Measurements from ENCODE around the gene MIPEP.
A peak's percentile ranks its signal among the peaks of the same experiment; 100 is the strongest.

The MIPEP gene

GRCh38 chr13:23794267-23795161 lies 94.7 kb downstream of the MIPEP start:
- DNase-seq (ENCODE audit: insufficient read length) (no peak), FAIRE-seq (peak; percentile 58)
- TF ChIP-seq POLR2AphosphoS5 (IDR thresholded peaks at IDR 0.05; ENCODE audit: low read depth, low read length) (no peak), POLR2A (IDR thresholded peaks at IDR 0.05; ENCODE audit: low read depth, low read length) (no peak), TAF1 (IDR thresholded peaks at IDR 0.05; ENCODE audit: borderline replicate concordance, low read depth, low read length) (no peak)

- no peak for TF ChIP-seq TAF1 (IDR thresholded peaks at IDR 0.05; ENCODE audit: borderline replicate concordance, low read depth, low read length)
- TF ChIP-seq POLR2AphosphoS5 (IDR thresholded peaks at IDR 0.05; ENCODE audit: low read depth, low read length) = no peak
- FAIRE-seq (no peak), DNase-seq (ENCODE audit: insufficient read length) (no peak)
Observed at GRCh38 chr13:23793711-23794110, 95.5 kb downstream of the MIPEP start.

GRCh38 chr13:23792680-23793079 lies 96.5 kb downstream of the MIPEP start:
- no peak for FAIRE-seq
- TF ChIP-seq POLR2AphosphoS5 (IDR thresholded peaks at IDR 0.05; ENCODE audit: low read depth, low read length) (no peak), POLR2A (IDR thresholded peaks at IDR 0.05; ENCODE audit: low read depth, low read length) (no peak), TAF1 (IDR thresholded peaks at IDR 0.05; ENCODE audit: borderline replicate concordance, low read depth, low read length) (no peak)
- DNase-seq (ENCODE audit: insufficient read length) = no peak

GRCh38 chr13:23790577-23791170 lies 98.5 kb downstream of the MIPEP start:
- TF ChIP-seq POLR2AphosphoS5 (IDR thresholded peaks at IDR 0.05; ENCODE audit: low read depth, low read length) (no peak), POLR2A (IDR thresholded peaks at IDR 0.05; ENCODE audit: low read depth, low read length) (no peak), TAF1 (IDR thresholded peaks at IDR 0.05; ENCODE audit: borderline replicate concordance, low read depth, low read length) (no peak)
- DNase-seq (ENCODE audit: insufficient read length) = no peak
- no peak for FAIRE-seq

GRCh38 chr13:23789576-23790346 lies 99.4 kb downstream of the MIPEP start:
- FAIRE-seq = no peak
- no peak for TF ChIP-seq POLR2AphosphoS5 (IDR thresholded peaks at IDR 0.05; ENCODE audit: low read depth, low read length)
- TF ChIP-seq TAF1 (IDR thresholded peaks at IDR 0.05; ENCODE audit: borderline replicate concordance, low read depth, low read length) = no peak
- no peak for TF ChIP-seq POLR2A (IDR thresholded peaks at IDR 0.05; ENCODE audit: low read depth, low read length)
- no peak for DNase-seq (ENCODE audit: insufficient read length)

- TF ChIP-seq TAF1 (IDR thresholded peaks at IDR 0.05; ENCODE audit: borderline replicate concordance, low read depth, low read length) (no peak), POLR2AphosphoS5 (IDR thresholded peaks at IDR 0.05; ENCODE audit: low read depth, low read length) (no peak)
- DNase-seq (ENCODE audit: insufficient read length) = no peak
- FAIRE-seq = no peak
Observed at GRCh38 chr13:23788459-23788858, 100.7 kb downstream of the MIPEP start.

GRCh38 chr13:23787464-23787863 lies 101.7 kb downstream of the MIPEP start:
- DNase-seq (ENCODE audit: insufficient read length) (no peak), FAIRE-seq (no peak)
- TF ChIP-seq TAF1 (IDR thresholded peaks at IDR 0.05; ENCODE audit: borderline replicate concordance, low read depth, low read length) (no peak), POLR2AphosphoS5 (IDR thresholded peaks at IDR 0.05; ENCODE audit: low read depth, low read length) (no peak), POLR2A (IDR thresholded peaks at IDR 0.05; ENCODE audit: low read depth, low read length) (no peak)

- FAIRE-seq (no peak), DNase-seq (ENCODE audit: insufficient read length) (no peak)
- TF ChIP-seq TAF1 (IDR thresholded peaks at IDR 0.05; ENCODE audit: borderline replicate concordance, low read depth, low read length) (no peak), POLR2AphosphoS5 (IDR thresholded peaks at IDR 0.05; ENCODE audit: low read depth, low read length) (no peak), POLR2A (IDR thresholded peaks at IDR 0.05; ENCODE audit: low read depth, low read length) (no peak)
Observed at GRCh38 chr13:23786607-23787006, 102.6 kb downstream of the MIPEP start.

- FAIRE-seq (peak; percentile 30), DNase-seq (ENCODE audit: insufficient read length) (no peak)
- TF ChIP-seq TAF1 (IDR thresholded peaks at IDR 0.05; ENCODE audit: borderline replicate concordance, low read depth, low read length) (no peak), POLR2AphosphoS5 (IDR thresholded peaks at IDR 0.05; ENCODE audit: low read depth, low read length) (no peak), POLR2A (IDR thresholded peaks at IDR 0.05; ENCODE audit: low read depth, low read length) (no peak)
Observed at GRCh38 chr13:23778879-23779278, 110.3 kb downstream of the MIPEP start.

GRCh38 chr13:23778002-23778652 lies 111.1 kb downstream of the MIPEP start:
- DNase-seq (ENCODE audit: insufficient read length) (no peak), FAIRE-seq (peak; percentile 24)
- TF ChIP-seq TAF1 (IDR thresholded peaks at IDR 0.05; ENCODE audit: borderline replicate concordance, low read depth, low read length) (no peak), POLR2A (IDR thresholded peaks at IDR 0.05; ENCODE audit: low read depth, low read length) (no peak), POLR2AphosphoS5 (IDR thresholded peaks at IDR 0.05; ENCODE audit: low read depth, low read length) (no peak)

GRCh38 chr13:23777575-23777870 lies 111.7 kb downstream of the MIPEP start:
- TF ChIP-seq POLR2AphosphoS5 (IDR thresholded peaks at IDR 0.05; ENCODE audit: low read depth, low read length) = no peak
- TF ChIP-seq POLR2A (IDR thresholded peaks at IDR 0.05; ENCODE audit: low read depth, low read length) = no peak
- no peak for TF ChIP-seq TAF1 (IDR thresholded peaks at IDR 0.05; ENCODE audit: borderline replicate concordance, low read depth, low read length)
- DNase-seq (ENCODE audit: insufficient read length) = no peak
- FAIRE-seq = no peak

Measured in GM12892 (cell line).